Adrenal gland (tissue), 12 donors: ENCODE results near the gene ELN. TPM values are rescaled to one million over a fixed set of nuclear protein-coding genes. Genes with fewer than 3 reads are reported as not detected.
A peak's percentile ranks its signal among the peaks of the same experiment; 100 is the strongest.

Experiments used
- DNase-seq, 7 donors: peaks; one replicate each; pipeline ENCODE4 v3.0.0-alpha.2; 2019 to 2020
- H3K27ac ChIP-seq, 5 donors: fragments of 200-600 bp; sonication (generic) in 4 of 5; 1 replicate in 3 of 5; 2 replicates in 2 of 5; pipeline versions ENCODE4 v1.5.1 to v1.8.0; 2016 to 2020; ENCODE audit warnings: mild to moderate bottlenecking in 1 of 5
- H3K27me3 ChIP-seq: fragments of 200-600 bp; 2 replicates; pipeline ENCODE4 v1.8.0; 2021
- H3K36me3 ChIP-seq, 2 donors: fragments of 200-600 bp; replicated peaks in 1 of 2; 1 replicate in 1 of 2; 2 replicates in 1 of 2; pipeline versions ENCODE4 v1.5.1 to v1.8.0; 2018 to 2022
- H3K4me1 ChIP-seq, 2 donors: fragments of 200-600 bp; replicated peaks in 1 of 2; 1 replicate in 1 of 2; 2 replicates in 1 of 2; pipeline versions ENCODE4 v1.5.1 to v1.8.0; 2018 to 2021
- H3K4me3 ChIP-seq, 4 donors: fragments of 200-600 bp; sonication (generic) in 3 of 4; one replicate each; pipeline ENCODE4 v1.5.1; 2016 to 2018
- H3K9me3 ChIP-seq, 3 donors: fragments of 200-600 bp; sonication (generic) in 1 of 3; replicated peaks in 1 of 3; 1 replicate in 2 of 3; 2 replicates in 1 of 3; pipeline versions ENCODE4 v1.5.1 to v1.8.0; 2016 to 2021
- POLR2A ChIP-seq, 2 donors: fragments of 450-650 bp; IDR thresholded peaks; one replicate each; pipeline ENCODE4 v1.6.1; 2017; ENCODE audit warnings: antibody characterized with exemption in 2 of 2, mild to moderate bottlenecking in 2 of 2, moderate library complexity in 1 of 2
- WGBS, 4 donors: extraction: QIAGEN DNeasy Blood & Tissue Kit in 2 of 4; methylation state at CpG; one replicate each; pipeline versions ENCODE4 v1.1.5 to v1.1.7; 2013 to 2017; 5-methylcytosine and 5-hydroxymethylcytosine counted together
- intact Hi-C, 2 donors: fragments of 100-400 bp; cut with DNase I; formaldehyde crosslinking; loops; one replicate each; pipeline versions ENCODE4 v1.14.1 to v1.15.0; 2022 to 2023
- polyA plus RNA-seq, 3 donors: library from polyadenylated mRNA; stranded (reverse); fragments of 200-250 nt in 2 of 3; fragments of 350-450 nt in 1 of 3; fragmentation: Illumina TruSeq in 1 of 3; extraction: RNeasy Lipid Tissue Mini Kit (QIAGEN cat#74804) in 1 of 3; gene quantifications; one replicate each; pipeline ENCODE4 v1.2.3, GENCODE V29; 2013 to 2014
- total RNA-seq, 9 donors: library from RNA; depleted of rRNA in 4 of 9; stranded (reverse); fragments of >200 nt in 4 of 9; fragments of 120-200 nt in 1 of 9; fragmentation: NEBNext Ultra II Directional in 1 of 9; extraction: Animal tissue kit (Norgen Biotek cat#: 25700) in 1 of 9; gene quantifications; one replicate each; pipeline versions ENCODE4 v1.1.0 to v1.2.4, GENCODE V29; 2013 to 2023
- TF ChIP-seq, protein P1 (sequence below), 6 experiments: fragments of 450-650 bp in 4 of 6; fragments of 200-600 bp in 2 of 6; sonication (generic) in 1 of 6; IDR thresholded peaks; 1 replicate in 5 of 6; 2 replicates in 1 of 6; pipeline versions ENCODE4 v1.5.1 to v1.8.0; 2016 to 2021; ENCODE audit warnings: antibody characterized with exemption in 6 of 6, mild to moderate bottlenecking in 2 of 6, moderate library complexity in 1 of 6
- donor health status: healthy with polysubstance abuse.
- donor health status: Bipolar disorder and iron deficiency.
- donor health status: DM: yes; HTN: yes; CAD: no.
- donor health status: DM: no; HTN: no; CAD: no.
- donor health status: DM: no; HTN: no; CAD: no.
- donor health status: DM: yes; HTN: yes; CAD: no.

The ELN gene
- total and polyA plus RNA-seq, 12 donors: 4.6 to 107 (median 15.9) TPM

DNA sequence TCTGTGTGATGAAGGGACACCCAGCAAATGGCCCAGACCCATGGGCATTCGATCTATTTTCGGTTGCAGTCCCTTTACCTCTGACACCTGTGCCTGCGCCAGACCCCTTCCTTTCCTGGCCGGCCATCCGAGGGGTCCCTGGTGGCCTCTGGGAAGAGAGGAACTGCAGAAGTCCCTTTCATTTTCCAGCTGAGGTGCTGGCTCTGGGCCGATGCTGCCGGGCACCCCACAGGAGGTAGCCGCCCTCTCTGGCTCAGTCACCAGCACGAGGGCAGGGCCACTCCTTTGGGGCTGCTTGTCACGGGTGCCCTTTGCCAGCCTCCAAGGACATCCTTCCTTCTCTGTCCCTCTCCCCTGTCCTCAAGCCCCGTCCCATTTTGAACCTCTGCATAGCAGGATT lies 4.2 kb upstream of the ELN start:
- H3K27me3 ChIP-seq: peaks cover 9% of the 10 kb centered on the region
- WGBS, 4 donors: 64 to 81% (median 68%) methylated on average over 11 of the region's 11 CpGs
- no peak overlapping the region for H3K4me3 ChIP-seq
- intact Hi-C loops: loop anchor here in 1 of 2 donors (5.0 kb wide), 1 partner anchor 156 kb away; no protein-coding TSS in a partner anchor
- no peaks in the 10 kb centered on the region for H3K9me3 ChIP-seq
- DNase-seq: no peak
- peaks cover 0 to 17% of the 10 kb centered on the region in 2 donors for H3K4me1 ChIP-seq
- H3K36me3 ChIP-seq: no peaks in the 10 kb centered on the region
- TF ChIP-seq, protein P1, sequence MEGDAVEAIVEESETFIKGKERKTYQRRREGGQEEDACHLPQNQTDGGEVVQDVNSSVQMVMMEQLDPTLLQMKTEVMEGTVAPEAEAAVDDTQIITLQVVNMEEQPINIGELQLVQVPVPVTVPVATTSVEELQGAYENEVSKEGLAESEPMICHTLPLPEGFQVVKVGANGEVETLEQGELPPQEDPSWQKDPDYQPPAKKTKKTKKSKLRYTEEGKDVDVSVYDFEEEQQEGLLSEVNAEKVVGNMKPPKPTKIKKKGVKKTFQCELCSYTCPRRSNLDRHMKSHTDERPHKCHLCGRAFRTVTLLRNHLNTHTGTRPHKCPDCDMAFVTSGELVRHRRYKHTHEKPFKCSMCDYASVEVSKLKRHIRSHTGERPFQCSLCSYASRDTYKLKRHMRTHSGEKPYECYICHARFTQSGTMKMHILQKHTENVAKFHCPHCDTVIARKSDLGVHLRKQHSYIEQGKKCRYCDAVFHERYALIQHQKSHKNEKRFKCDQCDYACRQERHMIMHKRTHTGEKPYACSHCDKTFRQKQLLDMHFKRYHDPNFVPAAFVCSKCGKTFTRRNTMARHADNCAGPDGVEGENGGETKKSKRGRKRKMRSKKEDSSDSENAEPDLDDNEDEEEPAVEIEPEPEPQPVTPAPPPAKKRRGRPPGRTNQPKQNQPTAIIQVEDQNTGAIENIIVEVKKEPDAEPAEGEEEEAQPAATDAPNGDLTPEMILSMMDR (IDR thresholded peaks at IDR 0.05): no peak
- no peak for TF ChIP-seq POLR2A (IDR thresholded peaks at IDR 0.05)
- H3K27ac ChIP-seq: peak overlapping the region in 1 of 5 donors; percentile 1

DNA sequence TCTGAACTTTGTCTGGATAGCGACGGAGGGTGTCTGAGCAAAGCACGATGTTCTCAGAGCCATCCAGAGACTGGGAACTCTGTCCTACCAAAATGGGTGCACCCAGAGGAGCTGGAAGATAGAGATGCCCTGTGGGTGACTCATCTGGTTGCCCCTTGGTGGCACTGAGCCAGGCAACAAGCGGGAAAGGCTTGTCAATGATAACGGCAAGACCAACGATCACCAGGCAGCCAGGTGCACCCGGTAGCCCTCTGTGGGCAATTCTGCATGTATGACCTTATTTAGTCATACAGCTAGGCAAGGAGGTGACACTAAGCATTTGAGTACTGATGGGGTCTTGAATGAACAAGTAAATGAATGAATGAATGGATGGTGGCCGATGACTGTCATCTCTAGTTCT lies 2.8 kb upstream of the ELN start:
- no peaks in the 10 kb centered on the region for H3K9me3 ChIP-seq
- WGBS, 4 donors: 53 to 67% (median 57%) methylated on average over 8 of the region's 8 CpGs
- no peak overlapping the region for H3K4me3 ChIP-seq
- peaks cover 9% of the 10 kb centered on the region for H3K27me3 ChIP-seq
- H3K36me3 ChIP-seq: no peaks in the 10 kb centered on the region
- H3K4me1 ChIP-seq: peaks cover 0 to 20% of the 10 kb centered on the region in 2 donors
- H3K27ac ChIP-seq: no peak overlapping the region
- intact Hi-C loops: loop anchor here in 1 of 2 donors (5.0 kb wide), 1 partner anchor 158 kb away; no protein-coding TSS in a partner anchor
- DNase-seq: no peak
- no peak for TF ChIP-seq POLR2A (IDR thresholded peaks at IDR 0.05)
- TF ChIP-seq, protein P1 (IDR thresholded peaks at IDR 0.05): no peak

DNA sequence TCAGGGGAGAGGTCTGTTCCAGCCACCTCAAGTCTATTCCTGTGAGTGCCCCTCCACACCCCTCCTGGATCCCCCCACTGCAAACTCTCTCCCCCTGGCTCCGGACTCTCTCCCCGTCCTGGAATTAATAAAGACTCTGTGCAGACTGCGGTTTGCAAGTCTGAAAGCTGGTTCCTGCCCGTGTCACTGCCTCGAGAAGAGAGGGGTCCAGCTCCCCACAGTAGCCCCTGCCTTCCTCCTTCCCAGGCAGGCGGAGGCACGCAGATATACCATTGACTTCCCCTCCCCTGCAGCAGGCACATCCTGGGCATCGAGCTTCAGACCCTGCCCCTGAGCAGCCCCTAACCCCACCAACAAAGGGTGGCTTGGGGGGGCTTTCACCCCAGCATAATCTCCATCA lies 2.2 kb upstream of the ELN start:
- TF ChIP-seq, protein P1 (IDR thresholded peaks at IDR 0.05): no peak
- no peak for TF ChIP-seq POLR2A (IDR thresholded peaks at IDR 0.05)
- no peak overlapping the region for H3K27ac ChIP-seq
- H3K36me3 ChIP-seq: no peaks in the 10 kb centered on the region
- peaks cover 0 to 20% of the 10 kb centered on the region in 2 donors for H3K4me1 ChIP-seq
- peaks cover 9% of the 10 kb centered on the region for H3K27me3 ChIP-seq
- no peak overlapping the region for H3K4me3 ChIP-seq
- WGBS, 4 donors: 51 to 65% (median 59%) methylated on average over 5 to 8 of the region's 8 CpGs
- DNase-seq: no peak
- intact Hi-C loops: loop anchor here in 1 of 2 donors (5.0 kb wide), 1 partner anchor 158 kb away; no protein-coding TSS in a partner anchor
- H3K9me3 ChIP-seq: no peaks in the 10 kb centered on the region

DNA sequence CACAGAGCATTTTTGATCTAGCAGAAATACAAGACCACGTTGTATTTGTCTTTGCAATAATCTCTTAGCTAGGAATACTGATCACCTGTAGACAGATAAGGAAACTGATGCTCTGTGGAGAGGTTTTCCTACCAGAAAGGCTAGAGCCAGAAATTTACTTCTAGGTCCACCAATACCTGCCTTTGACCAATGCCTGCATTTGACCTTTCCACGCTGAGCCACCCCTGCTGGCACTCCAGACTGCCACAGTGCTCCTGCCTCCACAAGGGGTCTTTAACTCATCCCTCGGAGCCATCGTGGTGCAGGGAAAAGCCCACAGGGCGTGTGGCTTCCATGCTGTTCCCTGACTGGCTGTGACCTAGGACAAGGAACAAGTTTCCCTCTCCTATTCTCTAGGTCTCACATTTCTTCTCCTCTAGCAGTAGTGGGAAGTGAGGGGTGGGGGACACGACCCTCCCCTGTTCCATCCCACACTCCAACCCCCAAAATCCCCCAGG lies 1.5 kb upstream of the ELN start:
- Histone ChIP-seq H3K36me3 (no peaks in the 10 kb centered on the region), H3K4me3 (no peak overlapping the region), H3K27ac (peak overlapping the region in 2 of 5 donors; percentile 71 to 74), H3K9me3 (no peaks in the 10 kb centered on the region), H3K4me1 (peaks cover 0 to 20% of the 10 kb centered on the region in 2 donors), H3K27me3 (peaks cover 9% of the 10 kb centered on the region)
- TF ChIP-seq, protein P1 (IDR thresholded peaks at IDR 0.05): no peak
- no peak for TF ChIP-seq POLR2A (IDR thresholded peaks at IDR 0.05)
- DNase-seq: no peak
- WGBS, 4 donors: 22 to 30% (median 28%) methylated on average over 6 of the region's 6 CpGs
- intact Hi-C loops: loop anchor here in 1 of 2 donors (5.0 kb wide), 1 partner anchor 159 kb away; no protein-coding TSS in a partner anchor
